Smooth muscle cell of the brain vasculature (primary cell): ENCODE data around the gene LETM1.
"Not testable (repeated sequence)": the region's sequence is repeated elsewhere in the genome, so short reads cannot be mapped to it uniquely, and the experiment has no call there.

Experiments
- DNase-seq: peaks from one replicate; pipeline ENCODE4 v3.0.0-alpha.2; 2012; ENCODE audit warnings: low read depth, low spot score

The LETM1 gene

DNA sequence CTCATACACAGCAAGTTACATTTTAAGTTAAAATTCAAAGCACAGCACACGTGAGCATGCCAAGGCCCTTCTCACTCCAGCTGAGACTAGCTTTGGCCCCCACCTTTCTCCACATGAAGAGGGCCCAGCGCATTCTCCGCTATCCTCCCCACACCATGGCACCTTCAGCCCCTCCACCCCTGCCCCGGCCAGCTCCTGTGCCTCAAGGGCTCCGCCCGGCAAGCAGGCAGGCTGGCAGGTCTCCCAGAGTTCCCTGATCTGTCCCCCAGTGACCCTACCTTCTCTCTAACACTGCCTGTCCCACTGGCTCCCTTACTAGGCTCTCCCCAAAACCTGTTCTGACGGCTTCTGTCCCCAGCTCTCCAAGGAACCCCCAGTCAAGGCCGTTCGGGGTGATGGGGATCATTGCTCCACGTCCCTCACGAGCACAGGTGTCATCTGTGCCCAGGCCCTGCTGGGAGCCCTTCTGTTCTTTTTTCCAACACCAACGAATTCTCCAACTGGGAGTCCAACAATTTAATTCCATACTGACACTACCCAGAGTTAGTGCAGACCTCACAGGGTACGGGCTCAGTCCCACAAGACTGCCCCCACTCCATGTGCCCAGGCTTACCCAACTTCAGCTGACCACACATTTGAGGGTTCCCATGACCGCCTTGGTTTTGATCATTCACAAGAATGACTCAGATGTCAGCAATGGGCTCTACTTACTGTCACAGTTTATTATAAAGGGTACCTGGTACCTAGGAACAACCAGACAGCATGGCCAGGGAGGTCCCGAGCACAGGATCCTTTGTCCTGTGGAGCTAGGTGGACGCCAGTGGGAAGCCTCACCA, 4.2 kb downstream of the LETM1 start:
- no peak for DNase-seq

DNA sequence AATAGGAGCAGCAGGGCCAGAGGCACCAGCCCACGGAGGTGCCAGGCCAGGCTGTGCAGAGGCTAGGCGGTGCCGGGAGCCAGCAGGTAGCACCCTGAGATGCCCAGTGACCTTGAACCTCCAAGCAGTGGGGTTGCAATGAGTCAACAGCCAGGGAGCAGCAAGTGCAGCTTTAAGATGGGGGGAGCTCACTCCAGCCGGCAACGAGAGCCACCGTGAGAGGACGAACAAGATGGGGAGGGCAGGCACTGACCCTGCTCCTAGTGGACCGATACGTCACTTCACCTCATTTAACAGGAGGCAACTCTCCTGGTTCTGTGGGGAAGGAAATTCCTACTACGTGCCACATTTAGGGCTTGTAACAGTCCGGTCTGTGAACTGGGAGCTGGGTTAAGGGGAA, 4.8 kb downstream of the LETM1 start:
- no peak for DNase-seq

DNA sequence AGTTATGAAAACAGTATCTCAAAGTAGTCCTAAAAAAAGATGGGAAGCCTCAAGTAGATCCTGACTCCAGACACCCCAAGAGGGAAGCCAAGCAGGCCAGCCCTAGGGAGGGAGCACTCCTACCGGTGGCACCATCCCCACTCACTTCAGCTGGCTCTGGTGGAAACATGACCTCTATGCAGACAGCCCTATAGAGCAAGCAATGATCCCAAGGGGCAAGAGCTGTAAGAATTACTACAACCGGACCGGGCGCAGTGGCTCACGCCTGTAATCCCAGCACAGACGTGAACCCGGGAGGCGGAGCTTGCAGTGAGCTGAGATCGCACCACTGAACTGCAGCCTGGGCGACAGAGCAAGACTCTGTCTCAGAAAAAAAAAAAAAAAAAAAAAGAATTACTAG, 5.7 kb downstream of the LETM1 start:
- no peak for DNase-seq

DNA sequence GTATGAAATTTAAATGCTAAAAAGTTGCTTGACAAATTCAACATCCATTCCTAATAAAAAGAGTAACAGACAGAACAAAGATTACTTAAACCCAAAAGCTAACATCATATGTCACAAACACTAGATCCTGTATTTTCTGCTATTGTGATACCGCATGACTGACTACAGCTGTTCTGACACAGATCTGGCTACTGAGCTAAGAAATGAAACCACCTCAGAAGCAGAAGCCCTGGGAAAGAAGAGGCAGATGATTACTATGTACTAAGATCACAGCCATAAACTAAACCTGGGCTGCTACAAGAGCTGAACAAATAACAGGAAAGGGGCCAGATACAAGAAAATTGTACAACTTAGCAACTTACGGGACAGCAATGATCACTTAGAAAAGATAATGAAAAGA, 9.4 kb downstream of the LETM1 start:
- DNase-seq: no peak

DNA sequence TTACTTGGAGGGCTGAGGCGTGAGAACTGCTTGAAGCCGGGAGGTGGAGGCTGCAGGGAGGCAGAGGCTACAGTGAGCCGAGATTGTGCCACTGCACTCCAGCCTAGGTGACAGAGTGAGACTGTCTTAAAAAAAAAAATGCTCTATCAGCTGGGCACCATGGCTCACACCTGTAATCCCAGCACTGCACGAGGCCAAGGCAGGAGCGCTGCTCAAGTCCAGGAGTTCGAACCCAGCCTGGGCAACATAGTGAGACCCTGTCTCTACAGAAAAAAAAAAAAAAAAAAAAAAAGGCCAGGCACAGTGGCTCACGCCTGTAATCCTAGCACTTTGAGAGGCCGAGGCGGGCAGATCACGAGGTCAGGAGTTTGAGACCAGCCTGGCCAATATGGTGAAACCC, 11.3 kb downstream of the LETM1 start:
- DNase-seq: not testable (repeated sequence)

DNA sequence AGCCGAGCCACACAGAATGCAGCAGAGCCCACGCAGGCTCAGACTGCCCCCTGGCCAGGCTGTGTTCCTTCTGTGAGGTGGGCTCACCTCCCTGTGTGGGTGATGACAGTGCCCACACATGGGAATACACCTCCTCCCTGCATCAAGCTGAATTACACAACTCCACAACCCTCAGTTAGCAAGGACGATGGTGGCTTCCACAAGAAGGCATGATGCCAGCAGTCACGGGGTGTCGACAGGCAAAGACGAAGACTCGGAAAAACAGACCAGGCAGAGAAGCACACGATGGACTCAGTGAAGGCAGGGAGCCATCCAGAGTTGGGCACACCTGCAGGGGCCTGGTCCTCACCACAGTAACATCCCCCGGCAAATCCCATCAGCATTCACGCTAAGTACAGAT, 12.1 kb downstream of the LETM1 start:
- DNase-seq: no peak

DNA sequence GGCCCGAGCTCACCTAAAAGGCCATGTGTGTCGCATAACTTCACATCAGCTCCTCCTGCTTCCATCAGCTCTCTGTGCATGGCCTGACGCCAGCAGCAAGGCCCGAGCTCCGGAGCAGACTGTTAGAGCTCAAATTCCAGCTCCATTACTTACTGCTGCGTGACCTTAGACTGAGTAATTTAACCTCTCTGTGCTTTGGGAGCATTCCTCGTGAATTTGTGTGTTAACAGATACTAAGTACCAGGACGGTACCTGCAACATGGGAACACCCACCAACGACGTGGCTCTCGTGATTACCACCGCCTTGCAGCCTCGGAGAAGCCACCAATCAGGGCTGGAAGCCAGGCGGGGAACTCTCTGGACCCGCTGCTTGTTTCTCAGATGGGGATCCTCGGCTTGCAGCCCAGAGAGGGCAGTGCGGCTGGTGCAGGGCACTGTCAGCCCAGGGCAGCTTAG, 12.9 kb downstream of the LETM1 start:
- peak; percentile 67 for DNase-seq

DNA sequence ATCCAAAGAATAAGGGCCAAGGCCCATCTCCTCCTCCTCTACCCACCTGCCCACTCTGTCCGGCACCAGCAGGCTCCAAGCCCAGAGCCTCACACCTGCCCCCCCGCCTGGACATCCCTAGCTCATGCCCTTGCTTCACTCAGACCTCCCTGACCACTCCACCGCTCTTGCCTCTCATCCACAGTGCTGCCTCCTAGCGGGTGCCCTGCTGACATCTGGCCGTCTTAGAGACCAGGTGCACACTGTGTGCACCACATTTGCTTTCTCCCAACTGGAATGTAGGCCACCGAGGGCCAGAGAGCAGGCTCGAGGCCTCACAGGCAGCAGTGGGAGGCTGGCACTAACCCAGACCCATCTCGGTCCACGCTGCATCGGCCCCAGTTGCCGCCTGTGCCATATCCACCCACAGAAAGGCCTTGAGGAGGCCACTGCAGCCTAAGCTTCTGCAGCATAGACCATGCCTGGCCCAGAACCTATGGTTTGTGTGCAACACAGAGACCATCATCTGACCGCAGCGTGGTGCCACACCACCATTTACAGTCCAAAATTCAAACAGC, 13.5 kb downstream of the LETM1 start:
- DNase-seq: no peak

DNA sequence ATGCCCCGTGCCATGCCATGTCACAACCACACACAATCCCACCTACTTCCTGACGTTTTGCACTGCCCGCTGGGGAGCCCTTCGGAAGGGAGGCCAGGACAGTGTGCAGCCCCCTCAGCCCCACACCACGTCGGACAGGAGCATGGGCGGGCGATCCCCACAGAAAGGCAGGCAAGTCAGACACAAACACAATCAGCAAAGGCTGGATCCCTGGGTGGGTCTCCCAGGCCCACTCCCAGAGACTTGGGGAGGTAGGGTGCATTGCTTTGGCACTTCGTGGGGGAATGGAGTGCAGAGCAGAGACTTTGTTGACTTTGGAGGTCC, 14.1 kb downstream of the LETM1 start:
- DNase-seq: no peak

DNA sequence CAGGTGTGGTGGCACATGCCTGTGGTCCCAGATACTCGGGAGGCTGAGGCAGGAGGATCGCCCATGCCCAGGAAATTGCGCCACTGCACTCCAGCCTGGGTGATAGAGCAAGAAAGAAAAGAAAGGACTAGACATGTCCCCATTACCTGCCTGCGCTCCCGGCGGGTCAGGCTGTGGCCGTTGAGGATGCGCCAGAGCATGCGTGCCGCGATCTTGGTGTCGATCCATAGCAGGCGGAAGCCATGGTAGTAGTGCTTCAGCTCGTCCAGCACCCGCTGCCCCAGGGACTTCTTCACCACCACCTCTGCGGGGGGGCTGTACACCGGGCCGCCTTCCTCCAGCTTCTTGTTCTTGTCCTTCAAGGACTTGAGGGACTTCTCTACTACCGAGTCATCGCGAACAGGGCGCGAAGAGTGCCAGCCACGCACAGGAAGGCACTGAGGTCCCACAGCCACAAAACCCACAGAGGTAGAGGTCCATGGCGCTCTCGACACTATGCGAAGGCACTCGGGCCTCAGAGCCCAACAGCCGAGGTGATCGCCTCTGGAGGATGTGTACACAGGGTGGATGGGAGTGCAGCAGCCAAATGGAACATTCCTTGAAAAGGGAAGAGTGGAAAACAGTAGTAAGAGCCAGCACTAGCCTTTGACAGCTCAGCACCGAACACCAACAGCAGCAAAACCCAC, 14.6 kb downstream of the LETM1 start:
- no peak for DNase-seq

DNA sequence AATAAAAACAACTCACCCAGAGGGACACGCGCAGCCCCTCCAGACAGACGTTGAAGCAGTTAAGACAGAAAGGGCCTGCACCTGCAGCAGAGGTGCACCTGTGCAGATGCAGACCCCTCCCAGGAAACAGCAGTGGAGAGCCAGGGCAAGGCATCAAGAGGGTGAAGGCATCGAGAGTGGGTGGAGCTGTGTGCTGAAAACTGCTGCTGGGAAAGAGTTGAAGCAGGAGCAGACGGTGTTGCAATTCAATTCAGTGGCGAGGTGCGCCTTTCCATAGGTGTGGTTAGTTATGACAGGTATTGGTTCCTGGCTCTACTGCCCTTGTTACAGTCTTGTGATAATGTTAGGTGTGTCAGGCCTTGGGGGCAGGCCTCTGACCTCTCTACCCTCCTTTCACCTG, 16.7 kb downstream of the LETM1 start:
- no peak for DNase-seq

DNA sequence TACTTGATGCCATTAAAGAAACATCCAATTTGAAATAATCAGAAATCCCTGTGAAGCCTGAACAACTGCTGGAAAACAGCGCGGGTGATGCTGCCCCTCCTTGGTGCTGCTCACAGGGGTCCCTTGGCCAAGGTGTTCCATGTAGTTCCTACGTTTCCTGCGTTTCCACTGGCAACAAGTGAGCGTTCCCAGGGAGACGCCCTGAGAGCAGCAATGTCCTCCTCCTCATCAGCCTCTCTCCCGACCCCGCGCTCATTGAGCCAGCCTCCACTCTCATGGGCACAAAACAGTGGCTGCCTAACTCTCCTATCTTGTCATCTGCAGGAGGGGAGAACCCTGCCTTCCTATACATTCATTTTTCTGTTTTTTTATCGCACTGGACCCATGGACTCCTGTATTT, 18.9 kb downstream of the LETM1 start:
- DNase-seq: no peak

DNA sequence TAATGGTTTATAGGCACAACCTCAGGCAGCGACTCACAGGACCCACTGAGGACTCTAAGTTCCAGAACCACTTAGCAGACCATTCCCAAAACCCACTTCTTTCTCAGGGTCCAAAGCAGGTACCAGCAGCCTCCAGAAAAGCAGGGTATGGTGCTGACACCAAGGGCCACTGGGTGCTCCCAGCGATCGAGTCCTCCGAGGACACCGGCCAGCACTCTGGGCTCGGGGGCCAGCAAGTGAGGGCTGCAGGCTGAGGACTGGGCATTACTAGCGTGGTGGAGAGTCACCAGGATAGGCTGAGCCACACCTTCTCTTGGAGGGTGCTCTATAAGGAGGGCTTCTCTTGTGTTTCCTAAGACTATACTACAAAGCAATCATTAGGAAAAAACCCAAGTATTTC, 19.3 kb downstream of the LETM1 start:
- DNase-seq: no peak

DNA sequence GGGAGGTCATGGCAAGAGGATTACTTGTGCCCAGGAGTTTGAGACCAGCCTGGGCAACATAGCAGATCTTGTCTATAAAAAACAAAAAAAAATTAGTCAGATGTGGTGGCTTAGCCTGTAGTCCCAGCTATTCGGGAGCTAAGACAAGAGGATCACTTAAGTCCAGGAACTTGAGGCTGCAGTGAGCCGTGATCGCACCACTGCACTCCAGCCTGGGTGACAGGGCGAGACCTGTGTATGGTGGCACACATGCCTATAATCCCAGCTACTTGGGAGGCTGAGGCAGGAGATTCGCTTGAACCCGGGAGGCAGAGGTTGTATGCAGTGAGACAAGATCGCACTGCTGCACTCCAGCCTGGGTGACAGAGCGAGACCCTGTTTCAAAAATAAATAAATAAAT, 20.1 kb downstream of the LETM1 start:
- DNase-seq: not testable (repeated sequence)

DNA sequence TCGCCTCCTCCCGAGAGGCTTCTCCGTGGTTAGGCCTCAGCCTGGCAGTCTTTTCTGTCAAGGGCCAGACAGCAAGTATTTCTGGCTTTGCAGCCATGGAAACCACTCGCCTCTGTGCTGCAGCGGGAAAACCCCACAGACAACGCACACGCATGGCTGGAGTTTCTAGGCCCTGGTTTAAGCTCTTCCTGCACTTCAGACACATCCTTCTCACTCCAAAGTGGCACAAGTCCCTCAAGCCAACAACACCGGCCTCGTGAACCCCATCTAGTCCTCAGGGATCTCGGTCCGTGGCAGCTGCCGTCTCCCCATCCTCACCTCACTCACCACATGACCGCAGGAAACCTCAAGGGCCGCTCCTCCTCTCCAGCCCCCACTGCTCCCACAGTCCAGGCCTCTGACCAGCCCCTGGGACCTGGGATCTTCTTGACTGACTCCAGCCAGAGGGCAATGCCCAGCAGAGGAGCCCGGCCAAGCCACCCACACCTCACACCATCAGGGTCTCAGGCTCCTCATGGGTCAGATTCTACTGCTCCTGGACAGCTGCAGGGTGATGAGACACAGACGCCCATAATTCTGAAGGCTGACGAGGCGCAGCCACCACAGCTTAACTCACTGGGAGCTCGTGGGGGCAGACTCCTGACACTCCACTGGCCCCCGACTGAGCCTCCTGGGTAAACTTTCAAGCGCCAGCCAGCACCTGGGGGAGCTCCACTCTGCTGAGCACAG, 21.7 kb downstream of the LETM1 start:
- no peak for DNase-seq

DNA sequence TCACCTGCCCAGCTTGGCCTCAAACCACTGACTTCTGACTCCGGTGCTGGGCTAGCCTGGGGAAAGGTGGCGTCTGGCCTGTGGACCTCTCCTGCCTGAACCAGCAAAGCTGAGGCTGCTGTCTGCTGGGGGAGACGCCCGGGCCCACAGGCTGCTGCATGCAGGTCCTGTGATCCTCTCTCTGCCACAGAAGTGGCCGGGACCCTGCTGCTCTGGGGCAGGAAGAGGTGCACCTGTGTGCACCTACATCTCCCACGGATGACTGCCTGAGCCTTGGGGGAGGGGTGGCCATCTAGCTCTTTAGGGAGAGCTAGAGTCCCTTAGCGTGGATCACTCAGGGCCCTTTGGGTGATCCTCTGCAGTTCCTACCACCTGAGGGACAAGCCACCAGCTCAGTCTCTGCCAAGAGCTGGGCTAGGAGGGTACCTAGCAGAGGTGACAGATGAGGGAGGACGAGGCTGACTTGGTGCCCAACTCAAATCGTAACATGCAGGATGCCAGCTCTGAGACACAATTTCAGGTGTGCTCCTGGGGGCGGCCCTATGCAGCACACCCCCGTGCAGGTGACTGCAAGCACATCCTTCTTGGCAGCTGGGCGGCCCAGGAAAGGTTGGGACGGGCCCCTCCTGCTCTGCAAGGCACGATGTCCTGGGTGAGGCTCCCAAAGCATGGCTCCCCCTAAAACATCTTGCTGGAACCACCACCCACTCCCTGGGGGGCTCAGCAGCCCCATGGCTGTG, 22.5 kb downstream of the LETM1 start:
- DNase-seq: no peak

DNA sequence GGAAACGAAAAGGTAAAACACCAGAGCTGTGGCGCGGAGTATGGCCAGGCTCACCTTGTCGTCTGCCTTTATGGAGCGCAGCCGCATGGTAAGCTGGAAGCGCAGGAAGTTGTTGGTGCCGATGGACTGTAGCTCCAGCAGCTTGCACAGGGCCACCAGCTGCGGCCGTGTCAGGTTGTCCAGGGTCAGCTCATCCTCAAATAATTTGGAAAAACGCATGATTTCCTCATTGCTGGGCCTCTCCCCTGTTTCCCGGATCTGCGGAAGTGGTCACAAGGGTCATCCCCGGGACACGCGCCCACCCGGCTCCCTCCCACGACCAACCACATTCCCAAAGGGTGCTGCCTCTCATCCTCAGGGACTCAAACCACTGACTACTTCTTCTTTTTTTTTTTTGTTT, 23.3 kb downstream of the LETM1 start:
- DNase-seq: no peak

DNA sequence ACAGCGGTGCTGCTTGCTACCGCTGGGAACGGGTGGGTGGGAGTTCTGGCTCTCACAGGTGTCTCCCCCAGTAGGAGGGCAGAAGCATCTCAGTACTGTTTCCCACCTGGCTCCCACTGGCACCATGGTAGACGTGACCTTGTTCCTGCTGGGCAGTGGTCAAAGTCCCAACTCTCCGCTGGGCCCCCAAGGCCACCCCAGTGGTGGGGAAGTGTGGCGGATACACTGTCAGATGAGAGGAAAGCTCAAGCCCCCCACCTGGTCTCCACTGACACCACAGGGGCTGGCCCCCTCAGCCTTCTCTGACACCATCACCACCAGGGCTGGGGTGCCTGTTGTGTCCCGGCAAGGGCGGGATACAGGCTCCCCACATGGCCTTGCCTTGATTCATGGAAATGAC, 24.6 kb downstream of the LETM1 start:
- DNase-seq: no peak

DNA sequence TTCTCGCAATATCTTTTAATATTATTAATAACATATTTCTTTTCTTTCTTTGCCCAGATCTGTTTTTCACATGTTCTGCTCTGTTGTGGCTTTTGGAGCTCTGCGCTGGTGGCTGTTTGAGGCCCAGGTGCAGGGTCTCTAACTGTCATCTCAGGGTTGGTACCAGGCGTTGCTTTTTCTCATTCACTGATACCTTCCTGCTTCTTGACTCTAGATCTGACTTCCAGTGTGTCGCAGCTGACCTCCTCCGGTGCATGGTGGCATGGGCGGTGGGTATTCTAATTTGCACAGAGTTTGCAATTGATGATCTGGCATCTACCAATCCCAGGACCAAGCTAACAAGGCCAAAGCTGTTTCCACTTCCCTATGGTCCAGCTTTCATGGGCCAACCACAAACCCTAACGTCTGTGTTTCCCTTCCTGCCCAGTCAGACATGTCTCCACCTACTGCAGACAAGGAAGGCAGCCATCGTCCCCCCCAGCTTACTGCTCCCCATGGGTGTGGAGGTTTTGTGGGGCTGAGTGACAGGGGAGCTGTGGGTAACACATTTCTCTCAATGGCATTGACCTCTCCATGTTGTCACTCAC, 25.2 kb downstream of the LETM1 start:
- no peak for DNase-seq

DNA sequence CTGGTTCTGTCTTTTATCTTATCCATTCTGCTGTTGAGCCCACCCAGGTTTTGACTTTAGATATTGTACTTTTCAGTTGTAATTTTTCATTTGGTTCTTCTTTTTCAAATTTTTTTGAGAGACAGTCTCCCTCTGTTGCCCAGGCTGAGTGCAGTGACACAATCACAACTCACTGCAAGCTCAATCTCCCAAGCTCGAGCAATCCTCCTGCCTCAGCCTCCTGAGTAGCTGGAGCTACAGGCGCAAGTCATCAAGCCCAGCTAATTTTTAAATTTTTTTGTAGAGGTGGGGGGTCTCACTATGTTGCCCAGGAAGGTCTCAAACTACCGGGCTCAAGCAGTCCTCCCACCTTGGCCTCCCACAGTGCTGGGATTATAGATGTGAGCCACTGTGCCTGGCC, 25.7 kb downstream of the LETM1 start:
- DNase-seq: no peak
